ENCODE results near the gene HS6ST2.

The HS6ST2 gene

DNA sequence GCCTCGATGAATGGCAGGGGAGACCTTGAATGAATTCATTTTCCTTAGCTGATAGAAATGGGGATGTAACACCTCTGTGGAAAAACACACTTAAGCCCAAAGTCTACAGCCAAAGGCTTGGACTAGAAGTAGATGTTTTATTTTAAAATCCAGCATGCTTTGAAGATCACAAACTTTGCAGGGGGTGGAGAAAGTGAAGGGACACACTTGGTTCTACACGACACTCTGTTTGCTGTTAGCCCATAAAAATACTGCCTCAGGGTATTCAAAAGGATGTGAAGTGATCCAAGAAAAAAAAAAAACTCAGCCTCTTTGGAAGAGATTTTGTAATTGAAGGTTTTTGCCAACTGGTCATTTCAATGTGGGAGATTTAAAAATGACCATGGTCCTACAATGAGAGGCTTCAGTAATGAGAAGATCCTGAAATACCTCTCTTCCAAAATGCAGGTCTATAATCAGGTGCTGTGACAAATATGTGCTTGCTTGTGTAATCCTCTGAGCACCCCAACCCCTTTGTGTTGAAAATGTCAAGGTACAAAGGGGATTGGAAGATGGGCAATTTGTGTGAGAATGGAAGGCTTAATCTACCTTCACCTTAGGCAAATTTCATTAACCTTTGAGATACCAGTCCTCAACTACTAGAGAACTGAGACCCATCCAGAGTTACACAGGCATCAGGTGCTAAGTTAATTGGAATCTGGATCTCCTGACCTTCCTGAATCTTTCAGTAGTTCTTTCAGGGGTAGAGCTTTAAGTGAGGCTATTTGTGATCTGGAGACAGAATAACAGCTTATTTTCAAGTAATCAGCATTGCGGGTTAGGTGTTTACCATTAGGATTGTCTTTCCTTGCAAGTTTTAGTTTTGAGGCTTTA, 82.5 kb downstream of the HS6ST2 start:
- TF ChIP-seq POLR2AphosphoS5 (IDR thresholded peaks at IDR 0.05; ENCODE audit: low read depth, low read length) (no peak), POLR2A (IDR thresholded peaks at IDR 0.05; ENCODE audit: low read depth, low read length) (no peak), TAF1 (IDR thresholded peaks at IDR 0.05; ENCODE audit: borderline replicate concordance, low read depth, low read length) (no peak)
- FAIRE-seq: no peak
- DNase-seq (ENCODE audit: insufficient read length): no peak

DNA sequence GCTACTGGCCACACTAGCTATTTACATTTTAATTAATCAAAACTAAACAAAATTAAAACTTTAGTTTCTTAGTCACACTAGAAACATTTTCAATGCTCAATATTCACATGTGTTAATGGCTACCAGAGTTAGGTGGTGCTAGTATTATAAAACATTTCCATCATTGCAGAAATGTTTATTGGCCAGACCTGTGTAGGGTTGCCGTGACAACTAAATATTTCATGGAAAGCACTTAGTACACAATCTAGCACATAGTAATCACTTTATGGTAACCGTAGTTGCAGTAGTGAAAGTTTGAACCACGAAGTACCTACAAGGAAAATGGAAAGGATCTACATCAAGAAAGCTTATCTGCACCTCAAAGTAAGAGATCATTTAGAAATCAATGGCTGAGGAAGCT, 95.9 kb downstream of the HS6ST2 start:
- DNase-seq (ENCODE audit: insufficient read length) (no peak), FAIRE-seq (no peak)
- TF ChIP-seq POLR2AphosphoS5 (IDR thresholded peaks at IDR 0.05; ENCODE audit: low read depth, low read length) (no peak), POLR2A (IDR thresholded peaks at IDR 0.05; ENCODE audit: low read depth, low read length) (no peak), TAF1 (IDR thresholded peaks at IDR 0.05; ENCODE audit: borderline replicate concordance, low read depth, low read length) (no peak)

- no peak for TF ChIP-seq TAF1 (IDR thresholded peaks at IDR 0.05; ENCODE audit: borderline replicate concordance, low read depth, low read length)
- no peak for TF ChIP-seq POLR2A (IDR thresholded peaks at IDR 0.05; ENCODE audit: low read depth, low read length)
- no peak for TF ChIP-seq POLR2AphosphoS5 (IDR thresholded peaks at IDR 0.05; ENCODE audit: low read depth, low read length)
- DNase-seq (ENCODE audit: insufficient read length) (no peak), FAIRE-seq (no peak)
Observed at GRCh38 chrX:132861076-132861475, 97.4 kb downstream of the HS6ST2 start.

GRCh38 chrX:132860200-132860599, 98.2 kb downstream of the HS6ST2 start:
- DNase-seq (ENCODE audit: insufficient read length) (no peak), FAIRE-seq (no peak)
- TF ChIP-seq TAF1 (IDR thresholded peaks at IDR 0.05; ENCODE audit: borderline replicate concordance, low read depth, low read length) (no peak), POLR2AphosphoS5 (IDR thresholded peaks at IDR 0.05; ENCODE audit: low read depth, low read length) (no peak), POLR2A (IDR thresholded peaks at IDR 0.05; ENCODE audit: low read depth, low read length) (no peak)

DNA sequence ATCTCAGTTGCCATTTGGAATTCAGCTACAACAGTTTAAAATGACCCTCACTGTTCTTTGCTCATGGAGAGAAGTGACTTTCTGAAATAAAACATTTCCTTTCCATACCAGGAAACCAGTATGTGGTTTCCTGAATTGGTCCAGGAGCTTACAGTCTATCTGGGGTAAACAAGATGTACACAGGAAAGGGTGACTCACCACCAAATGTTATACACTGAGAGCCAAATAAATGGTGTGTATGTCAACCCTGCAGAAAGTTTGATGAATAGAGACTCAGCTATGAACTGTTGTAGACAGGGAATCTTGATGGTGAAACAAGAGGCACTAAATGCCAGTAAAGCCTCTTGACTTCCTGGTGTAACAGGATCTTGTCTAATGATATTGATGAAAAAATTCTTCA, 100.4 kb downstream of the HS6ST2 start:
- FAIRE-seq: no peak
- DNase-seq (ENCODE audit: insufficient read length): no peak

GRCh38 chrX:132855780-132856341, 102.6 kb downstream of the HS6ST2 start:
- no peak for TF ChIP-seq POLR2AphosphoS5 (IDR thresholded peaks at IDR 0.05; ENCODE audit: low read depth, low read length)
- no peak for TF ChIP-seq TAF1 (IDR thresholded peaks at IDR 0.05; ENCODE audit: borderline replicate concordance, low read depth, low read length)
- no peak for TF ChIP-seq POLR2A (IDR thresholded peaks at IDR 0.05; ENCODE audit: low read depth, low read length)
- FAIRE-seq (peak; percentile 54), DNase-seq (ENCODE audit: insufficient read length) (no peak)

More for the DNA sequence above, 100.4 kb downstream of the HS6ST2 start:
- TF ChIP-seq POLR2AphosphoS5 (IDR thresholded peaks at IDR 0.05; ENCODE audit: low read depth, low read length) (no peak), TAF1 (IDR thresholded peaks at IDR 0.05; ENCODE audit: borderline replicate concordance, low read depth, low read length) (no peak)

DNA sequence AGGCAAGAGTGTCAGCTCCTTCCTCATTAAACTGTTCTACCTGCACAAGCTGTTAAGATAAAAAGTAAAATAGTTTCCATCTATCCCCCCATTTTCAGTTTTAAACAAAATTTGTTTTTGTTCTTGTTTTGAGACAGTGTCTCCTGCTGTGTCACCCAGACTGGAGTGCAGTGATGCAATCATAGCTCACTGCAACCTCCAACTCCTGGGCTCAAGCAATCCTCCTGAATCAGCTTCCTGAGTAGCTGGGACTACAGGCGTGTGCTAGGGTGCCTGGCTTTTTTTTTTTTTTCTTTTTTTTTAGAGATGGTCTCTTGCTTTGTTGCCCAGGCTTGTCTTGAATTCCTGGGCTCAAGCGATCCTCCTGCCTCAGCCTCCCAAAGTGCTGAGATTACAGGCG, 105.4 kb downstream of the HS6ST2 start:
- TF ChIP-seq POLR2A (IDR thresholded peaks at IDR 0.05; ENCODE audit: low read depth, low read length): no peak
- TF ChIP-seq POLR2AphosphoS5 (IDR thresholded peaks at IDR 0.05; ENCODE audit: low read depth, low read length): no peak
- no peak for TF ChIP-seq TAF1 (IDR thresholded peaks at IDR 0.05; ENCODE audit: borderline replicate concordance, low read depth, low read length)
- FAIRE-seq (no peak), DNase-seq (ENCODE audit: insufficient read length) (no peak)

DNA sequence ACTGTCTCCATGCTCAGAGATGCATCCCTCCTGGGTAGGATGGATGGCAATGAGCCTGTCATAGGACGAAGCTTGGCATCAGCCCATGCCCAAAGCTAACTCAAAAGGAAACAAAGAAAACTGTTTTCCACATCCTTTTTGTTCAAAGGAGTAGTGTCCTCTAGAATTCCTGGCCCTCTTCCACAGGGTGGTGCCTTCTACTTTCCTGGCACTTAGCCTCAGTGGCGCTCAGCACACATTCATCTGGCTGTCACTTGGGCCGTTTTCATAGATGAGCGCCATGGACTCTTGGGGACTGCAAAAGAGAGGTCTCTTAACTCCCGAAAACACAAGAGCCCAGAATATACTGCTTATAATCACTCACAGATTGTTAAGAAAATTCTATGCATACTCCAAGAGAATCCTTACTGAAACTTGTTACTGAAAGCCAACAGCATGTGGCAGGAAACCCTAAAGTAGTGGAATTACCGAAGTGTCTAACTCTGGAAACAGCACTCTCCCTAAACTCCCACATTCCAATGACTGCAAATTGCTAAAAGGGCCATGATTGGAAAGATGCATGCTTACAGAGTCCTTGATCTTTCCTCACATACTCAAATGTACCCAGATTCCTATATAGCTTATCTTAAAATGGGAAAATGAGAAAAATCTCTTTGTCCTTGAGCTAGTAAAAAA, 110.0 kb downstream of the HS6ST2 start:
- DNase-seq (ENCODE audit: insufficient read length) (no peak), FAIRE-seq (no peak)
- no peak for TF ChIP-seq POLR2AphosphoS5 (IDR thresholded peaks at IDR 0.05; ENCODE audit: low read depth, low read length)
- no peak for TF ChIP-seq TAF1 (IDR thresholded peaks at IDR 0.05; ENCODE audit: borderline replicate concordance, low read depth, low read length)
- no peak for TF ChIP-seq POLR2A (IDR thresholded peaks at IDR 0.05; ENCODE audit: low read depth, low read length)

- DNase-seq (ENCODE audit: insufficient read length) (no peak), FAIRE-seq (no peak)
- no peak for TF ChIP-seq TAF1 (IDR thresholded peaks at IDR 0.05; ENCODE audit: borderline replicate concordance, low read depth, low read length)
- no peak for TF ChIP-seq POLR2A (IDR thresholded peaks at IDR 0.05; ENCODE audit: low read depth, low read length)
- no peak for TF ChIP-seq POLR2AphosphoS5 (IDR thresholded peaks at IDR 0.05; ENCODE audit: low read depth, low read length)
Observed at GRCh38 chrX:132843363-132843762, 115.1 kb downstream of the HS6ST2 start.

GRCh38 chrX:132842460-132843238, 115.8 kb downstream of the HS6ST2 start:
- TF ChIP-seq POLR2AphosphoS5 (IDR thresholded peaks at IDR 0.05; ENCODE audit: low read depth, low read length) (no peak), TAF1 (IDR thresholded peaks at IDR 0.05; ENCODE audit: borderline replicate concordance, low read depth, low read length) (no peak), POLR2A (IDR thresholded peaks at IDR 0.05; ENCODE audit: low read depth, low read length) (no peak)
- no peak for DNase-seq (ENCODE audit: insufficient read length)
- no peak for FAIRE-seq

DNA sequence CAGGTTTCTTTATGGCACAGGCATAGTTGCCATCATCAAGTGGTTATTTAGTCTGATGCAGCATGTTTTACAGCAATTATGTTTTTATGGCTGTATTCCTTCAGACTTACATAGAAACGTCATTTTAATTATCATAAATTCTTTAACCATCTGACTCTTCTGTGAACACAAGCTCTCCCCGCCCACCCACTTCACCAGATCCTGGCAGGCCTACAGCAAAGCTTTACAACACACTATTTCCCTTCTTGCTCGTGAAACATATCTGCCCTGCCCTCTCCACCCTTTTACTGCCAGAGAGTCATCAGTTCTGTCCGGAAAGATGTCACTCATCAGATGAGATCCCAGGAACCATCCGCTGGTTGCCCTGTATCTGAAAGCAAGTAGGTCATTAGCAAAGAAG, 120.5 kb downstream of the HS6ST2 start:
- no peak for DNase-seq (ENCODE audit: insufficient read length)
- TF ChIP-seq POLR2AphosphoS5 (IDR thresholded peaks at IDR 0.05; ENCODE audit: low read depth, low read length): no peak
- FAIRE-seq: no peak

Measured in GM12892 (cell line).